ENCODE data around the gene SDF2. TPM values are rescaled to one million over a fixed set of nuclear protein-coding genes. Genes with fewer than 3 reads are reported as not detected.

SDF2 gene
- total RNA-seq, 6 donors from 2014 or later, result 43.2 to 91.1 (median 52.5) TPM

- Histone ChIP-seq H3K4me3 (no peak overlapping the region), H3K4me1 (no peaks in the 10 kb centered on the region), H3K27ac (no peak overlapping the region), H3K36me3 (peaks cover 87 to 100% (median 94%) of the 10 kb centered on the region in 4 donors), H3K27me3 (no peaks in the 10 kb centered on the region), H3K9me3 (no peaks in the 10 kb centered on the region)
- ATAC-seq (ENCODE audit: low FRiP score in 2 of 2) (no peak), DNase-seq (no peak)
- 87 to 95% methylated on average over 3 of the region's 3 CpGs for WGBS, 2 donors
- TF ChIP-seq EP300 (IDR thresholded peaks at IDR 0.05), result no peak
- no peak for TF ChIP-seq CTCF (IDR thresholded peaks at IDR 0.05)
- no peak for TF ChIP-seq POLR2A (IDR thresholded peaks at IDR 0.05)
- TF ChIP-seq POLR2AphosphoS5 (IDR thresholded peaks at IDR 0.05), result no peak
Observed at GRCh38 chr17:28618464-28618863, 43.2 kb downstream of the SDF2 start.

DNA sequence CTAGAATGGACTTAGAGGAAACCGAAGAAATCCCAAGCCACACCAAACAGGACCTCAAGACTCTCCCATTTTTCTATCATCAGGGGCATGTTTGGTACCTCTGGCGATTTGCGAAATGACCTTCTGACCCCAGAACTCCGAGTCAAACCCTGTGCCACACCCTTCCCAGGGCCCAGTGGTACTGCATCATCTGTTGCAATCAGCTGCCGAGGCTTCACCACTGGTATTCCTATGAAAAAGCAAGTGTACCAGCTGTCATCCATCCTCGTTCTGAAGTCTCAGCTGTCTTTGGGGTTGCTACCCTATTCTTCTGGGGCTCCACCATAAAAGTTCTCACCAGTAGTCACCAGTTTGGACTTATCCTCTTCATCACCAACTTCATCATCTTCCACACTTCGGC, 45.4 kb downstream of the SDF2 start:
- Histone ChIP-seq H3K27ac (no peak overlapping the region), H3K9me3 (no peaks in the 10 kb centered on the region), H3K4me3 (no peak overlapping the region), H3K27me3 (no peaks in the 10 kb centered on the region), H3K4me1 (no peaks in the 10 kb centered on the region), H3K36me3 (peaks cover 68 to 86% (median 73%) of the 10 kb centered on the region in 4 donors)
- ATAC-seq (ENCODE audit: low FRiP score in 2 of 2) (no peak), DNase-seq (no peak)
- WGBS, 2 donors, result 79 to 84% methylated on average over 7 of the region's 7 CpGs
- no peak for TF ChIP-seq CTCF (IDR thresholded peaks at IDR 0.05)
- no peak for TF ChIP-seq POLR2AphosphoS5 (IDR thresholded peaks at IDR 0.05)
- TF ChIP-seq POLR2A (IDR thresholded peaks at IDR 0.05), result no peak
- TF ChIP-seq EP300 (IDR thresholded peaks at IDR 0.05), result no peak

DNA sequence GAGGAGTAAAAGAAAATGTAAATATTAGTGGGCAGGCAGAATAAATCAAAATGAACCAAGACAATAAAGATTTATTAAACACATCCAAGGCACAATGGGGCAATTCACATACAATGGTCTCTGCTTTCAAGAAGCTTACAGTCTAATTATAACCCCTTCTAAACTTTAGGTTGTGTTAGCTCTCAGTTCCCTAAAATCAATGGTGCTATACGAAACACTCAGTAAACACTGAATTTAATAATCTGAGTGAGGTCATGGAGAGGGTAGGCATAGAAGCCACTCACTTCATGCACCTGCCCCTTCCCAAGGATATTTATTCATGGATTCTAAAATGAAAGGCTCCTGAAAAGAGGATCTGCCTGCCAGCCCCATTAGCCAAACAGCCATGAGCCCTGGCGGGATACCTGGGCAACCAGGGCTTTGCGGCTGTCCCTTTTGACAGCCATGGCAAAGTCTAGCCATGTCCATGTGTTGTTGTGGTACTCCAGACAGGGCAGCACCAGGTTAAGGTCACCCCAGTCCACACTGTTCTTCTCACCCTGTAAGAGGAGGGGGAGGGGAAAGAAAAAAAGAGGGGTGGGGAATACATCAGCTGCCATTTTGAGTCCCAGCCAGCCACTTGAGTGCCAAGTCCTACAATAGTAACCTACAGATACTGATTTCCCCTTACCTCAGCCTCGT, 46.3 kb downstream of the SDF2 start:
- ATAC-seq (ENCODE audit: low FRiP score in 2 of 2) (no peak), DNase-seq (no peak)
- 91 to 95% methylated on average over 4 of the region's 4 CpGs for WGBS, 2 donors
- Histone ChIP-seq H3K4me3 (no peak overlapping the region), H3K9me3 (no peaks in the 10 kb centered on the region), H3K4me1 (no peaks in the 10 kb centered on the region), H3K27me3 (no peaks in the 10 kb centered on the region), H3K27ac (no peak overlapping the region), H3K36me3 (peaks cover 59 to 85% (median 67%) of the 10 kb centered on the region in 4 donors)
- TF ChIP-seq EP300 (IDR thresholded peaks at IDR 0.05), result no peak
- no peak for TF ChIP-seq POLR2A (IDR thresholded peaks at IDR 0.05)
- TF ChIP-seq CTCF (IDR thresholded peaks at IDR 0.05), result no peak
- TF ChIP-seq POLR2AphosphoS5 (IDR thresholded peaks at IDR 0.05), result no peak

DNA sequence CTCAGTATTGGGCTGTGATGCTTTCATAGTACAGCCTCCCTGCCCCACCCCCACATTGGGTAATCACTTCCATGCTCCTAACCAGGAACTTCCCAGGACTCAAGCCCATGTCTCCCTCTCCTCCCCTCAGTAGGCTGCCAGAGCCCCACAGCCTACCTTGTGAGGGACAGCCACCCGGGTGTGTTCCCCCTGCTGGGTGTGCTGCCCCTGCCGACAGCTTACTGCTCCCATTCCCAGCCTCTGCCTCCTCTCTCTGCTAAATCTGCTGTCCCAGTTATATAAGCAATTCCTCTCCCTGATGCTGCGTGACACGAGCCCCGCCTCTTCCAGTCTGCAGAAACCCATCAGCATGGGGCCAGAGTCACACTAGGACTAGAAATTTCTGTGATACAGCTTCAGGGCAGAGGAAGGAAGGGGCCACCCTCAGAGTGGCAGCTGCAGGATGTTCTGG, 47.8 kb downstream of the SDF2 start, which contains the start of gene RSKR:
Gene RSKR (minus strand): TSS at position 255 of the 451 bp plus-strand sequence. CDS start 24 bp downstream, at position 231.
- H3K36me3 ChIP-seq, result peaks cover 45 to 73% (median 54%) of the 10 kb centered on the region in 4 donors
- no peak for DNase-seq

More for the DNA sequence above, 47.8 kb downstream of the SDF2 start, which contains the start of gene RSKR:
- Histone ChIP-seq H3K4me3 (no peak within 1 kb of the TSS), H3K4me1 (no peaks in the 10 kb centered on the region), H3K27ac (no peak within 1 kb of the TSS), H3K27me3 (no peaks in the 10 kb centered on the region), H3K9me3 (no peaks in the 10 kb centered on the region)
- no peak for TF ChIP-seq POLR2A (IDR thresholded peaks at IDR 0.05)
- no peak for TF ChIP-seq EP300 (IDR thresholded peaks at IDR 0.05)
- TF ChIP-seq CTCF (IDR thresholded peaks at IDR 0.05), result no peak
- TF ChIP-seq POLR2AphosphoS5 (IDR thresholded peaks at IDR 0.05), result no peak
- peak in 1 of 2 donors; percentile 26 for ATAC-seq (ENCODE audit: low FRiP score in 2 of 2)
- 73 to 86% methylated on average over 5 of the region's 5 CpGs for WGBS, 2 donors
